ENCODE data around the gene KCNK5.

Gene KCNK5

GRCh38 chr6:39228992-39229767 lies at the start of gene KCNK5:
KCNK5 (minus strand) TSS chr6:39229475; CDS start chr6:39229111, 364 bp downstream.
- peak; percentile 28 for DNase-seq (ENCODE audit: low read depth)

- no peak for DNase-seq (ENCODE audit: low read depth)
These were observed 47.2 kb upstream of the KCNK5 start for GRCh38 chr6:39276379-39276995.

- DNase-seq (ENCODE audit: low read depth): no peak
These were observed 45.6 kb upstream of the KCNK5 start for GRCh38 chr6:39274903-39275302.

- no peak for DNase-seq (ENCODE audit: low read depth)
These were observed 45.2 kb upstream of the KCNK5 start for GRCh38 chr6:39274471-39274870.

- DNase-seq (ENCODE audit: low read depth): no peak
These were observed 44.1 kb upstream of the KCNK5 start for GRCh38 chr6:39273406-39273821.

- no peak for DNase-seq (ENCODE audit: low read depth)
These were observed 40.7 kb upstream of the KCNK5 start for GRCh38 chr6:39269961-39270360.

GRCh38 chr6:39268721-39269120 lies 39.4 kb upstream of the KCNK5 start:
- no peak for DNase-seq (ENCODE audit: low read depth)

GRCh38 chr6:39268171-39268570 lies 38.9 kb upstream of the KCNK5 start:
- no peak for DNase-seq (ENCODE audit: low read depth)

- DNase-seq (ENCODE audit: low read depth): no peak
These were observed 37.6 kb upstream of the KCNK5 start for GRCh38 chr6:39266782-39267355.

GRCh38 chr6:39266375-39266774 lies 37.1 kb upstream of the KCNK5 start:
- DNase-seq (ENCODE audit: low read depth): no peak

GRCh38 chr6:39263303-39264037 lies 34.2 kb upstream of the KCNK5 start:
- no peak for DNase-seq (ENCODE audit: low read depth)

GRCh38 chr6:39261751-39262150 lies 32.5 kb upstream of the KCNK5 start:
- DNase-seq (ENCODE audit: low read depth): no peak

- DNase-seq (ENCODE audit: low read depth): no peak
These were observed 31.7 kb upstream of the KCNK5 start for GRCh38 chr6:39260953-39261352.

GRCh38 chr6:39260456-39260855 lies 31.2 kb upstream of the KCNK5 start:
- no peak for DNase-seq (ENCODE audit: low read depth)

- DNase-seq (ENCODE audit: low read depth): no peak
These were observed 27.1 kb upstream of the KCNK5 start for GRCh38 chr6:39256294-39256940.

- no peak for DNase-seq (ENCODE audit: low read depth)
These were observed 25.8 kb upstream of the KCNK5 start for GRCh38 chr6:39254999-39255535.

- no peak for DNase-seq (ENCODE audit: low read depth)
These were observed 22.1 kb upstream of the KCNK5 start for GRCh38 chr6:39251406-39251805.

GRCh38 chr6:39250507-39250906 lies 21.2 kb upstream of the KCNK5 start:
- no peak for DNase-seq (ENCODE audit: low read depth)

- DNase-seq (ENCODE audit: low read depth): no peak
These were observed 20.0 kb upstream of the KCNK5 start for GRCh38 chr6:39249278-39249677.

GRCh38 chr6:39247667-39248194 lies 18.5 kb upstream of the KCNK5 start:
- no peak for DNase-seq (ENCODE audit: low read depth)

- DNase-seq (ENCODE audit: low read depth): no peak
These were observed 14.5 kb upstream of the KCNK5 start for GRCh38 chr6:39243809-39244208.
